GM23338 (cell line): ENCODE measurements around the gene SLC39A11.

Experiments used
- CREB1 ChIP-seq: fragments of 250-450 bp; sonication (Bioruptor Pico); IDR thresholded peaks from 2 replicates; pipeline ENCODE4 v1.5.0; 2020; ENCODE audit warnings: low read depth, mild to moderate bottlenecking, moderate library complexity
- EZH2 ChIP-seq: fragments of 200-600 bp; sonication (generic); IDR thresholded peaks from one replicate; pipeline ENCODE4 v1.8.0; 2017; ENCODE audit warnings: antibody characterized with exemption, mild to moderate bottlenecking, low read depth; ENCODE audit not compliant: unreplicated experiment
- POLR2AphosphoS5 ChIP-seq: IDR thresholded peaks from 2 replicates; pipeline ENCODE4 v1.6.1; 2016; ENCODE audit warnings: antibody characterized with exemption, low read depth
- TF ChIP-seq, protein P1 (sequence below), 2 experiments: fragments of 200-600 bp in 1 of 2; sonication (generic) in 1 of 2; conservative IDR thresholded peaks; 2 replicates each; pipeline versions ENCODE4 v1.5.1 to v1.6.1; 2016 to 2017; ENCODE audit warnings: antibody characterized with exemption in 2 of 2, low read depth in 2 of 2, mild to moderate bottlenecking in 2 of 2, moderate library complexity in 1 of 2
- TF ChIP-seq, protein P2 (sequence below): IDR thresholded peaks from one replicate; pipeline ENCODE4 v1.6.1; 2018; ENCODE audit warnings: antibody characterized with exemption; ENCODE audit not compliant: unreplicated experiment

- TF ChIP-seq, protein P1, sequence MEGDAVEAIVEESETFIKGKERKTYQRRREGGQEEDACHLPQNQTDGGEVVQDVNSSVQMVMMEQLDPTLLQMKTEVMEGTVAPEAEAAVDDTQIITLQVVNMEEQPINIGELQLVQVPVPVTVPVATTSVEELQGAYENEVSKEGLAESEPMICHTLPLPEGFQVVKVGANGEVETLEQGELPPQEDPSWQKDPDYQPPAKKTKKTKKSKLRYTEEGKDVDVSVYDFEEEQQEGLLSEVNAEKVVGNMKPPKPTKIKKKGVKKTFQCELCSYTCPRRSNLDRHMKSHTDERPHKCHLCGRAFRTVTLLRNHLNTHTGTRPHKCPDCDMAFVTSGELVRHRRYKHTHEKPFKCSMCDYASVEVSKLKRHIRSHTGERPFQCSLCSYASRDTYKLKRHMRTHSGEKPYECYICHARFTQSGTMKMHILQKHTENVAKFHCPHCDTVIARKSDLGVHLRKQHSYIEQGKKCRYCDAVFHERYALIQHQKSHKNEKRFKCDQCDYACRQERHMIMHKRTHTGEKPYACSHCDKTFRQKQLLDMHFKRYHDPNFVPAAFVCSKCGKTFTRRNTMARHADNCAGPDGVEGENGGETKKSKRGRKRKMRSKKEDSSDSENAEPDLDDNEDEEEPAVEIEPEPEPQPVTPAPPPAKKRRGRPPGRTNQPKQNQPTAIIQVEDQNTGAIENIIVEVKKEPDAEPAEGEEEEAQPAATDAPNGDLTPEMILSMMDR (conservative IDR thresholded peaks at IDR 0.05; ENCODE audit: low read depth in 2 of 2), result no peak
- TF ChIP-seq POLR2AphosphoS5 (no peak), CREB1 (CRISPR knock-in tag) (no peak), EZH2 (no peak)
- TF ChIP-seq, protein P2, sequence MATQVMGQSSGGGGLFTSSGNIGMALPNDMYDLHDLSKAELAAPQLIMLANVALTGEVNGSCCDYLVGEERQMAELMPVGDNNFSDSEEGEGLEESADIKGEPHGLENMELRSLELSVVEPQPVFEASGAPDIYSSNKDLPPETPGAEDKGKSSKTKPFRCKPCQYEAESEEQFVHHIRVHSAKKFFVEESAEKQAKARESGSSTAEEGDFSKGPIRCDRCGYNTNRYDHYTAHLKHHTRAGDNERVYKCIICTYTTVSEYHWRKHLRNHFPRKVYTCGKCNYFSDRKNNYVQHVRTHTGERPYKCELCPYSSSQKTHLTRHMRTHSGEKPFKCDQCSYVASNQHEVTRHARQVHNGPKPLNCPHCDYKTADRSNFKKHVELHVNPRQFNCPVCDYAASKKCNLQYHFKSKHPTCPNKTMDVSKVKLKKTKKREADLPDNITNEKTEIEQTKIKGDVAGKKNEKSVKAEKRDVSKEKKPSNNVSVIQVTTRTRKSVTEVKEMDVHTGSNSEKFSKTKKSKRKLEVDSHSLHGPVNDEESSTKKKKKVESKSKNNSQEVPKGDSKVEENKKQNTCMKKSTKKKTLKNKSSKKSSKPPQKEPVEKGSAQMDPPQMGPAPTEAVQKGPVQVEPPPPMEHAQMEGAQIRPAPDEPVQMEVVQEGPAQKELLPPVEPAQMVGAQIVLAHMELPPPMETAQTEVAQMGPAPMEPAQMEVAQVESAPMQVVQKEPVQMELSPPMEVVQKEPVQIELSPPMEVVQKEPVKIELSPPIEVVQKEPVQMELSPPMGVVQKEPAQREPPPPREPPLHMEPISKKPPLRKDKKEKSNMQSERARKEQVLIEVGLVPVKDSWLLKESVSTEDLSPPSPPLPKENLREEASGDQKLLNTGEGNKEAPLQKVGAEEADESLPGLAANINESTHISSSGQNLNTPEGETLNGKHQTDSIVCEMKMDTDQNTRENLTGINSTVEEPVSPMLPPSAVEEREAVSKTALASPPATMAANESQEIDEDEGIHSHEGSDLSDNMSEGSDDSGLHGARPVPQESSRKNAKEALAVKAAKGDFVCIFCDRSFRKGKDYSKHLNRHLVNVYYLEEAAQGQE, result no peak
Measured at GRCh38 chr17:72702136-72702735, 390.3 kb downstream of the SLC39A11 start.
